G401.6 (cell line): ENCODE measurements around the gene THUMPD3.
A peak's percentile ranks its signal among the peaks of the same experiment; 100 is the strongest.

Experiments used
- FAIRE-seq: peaks from 2 replicates; lab custom pipeline; 2012; peaks lifted over from hg19 to GRCh38; lab: Jason Lieb, UNC

The THUMPD3 gene

DNA sequence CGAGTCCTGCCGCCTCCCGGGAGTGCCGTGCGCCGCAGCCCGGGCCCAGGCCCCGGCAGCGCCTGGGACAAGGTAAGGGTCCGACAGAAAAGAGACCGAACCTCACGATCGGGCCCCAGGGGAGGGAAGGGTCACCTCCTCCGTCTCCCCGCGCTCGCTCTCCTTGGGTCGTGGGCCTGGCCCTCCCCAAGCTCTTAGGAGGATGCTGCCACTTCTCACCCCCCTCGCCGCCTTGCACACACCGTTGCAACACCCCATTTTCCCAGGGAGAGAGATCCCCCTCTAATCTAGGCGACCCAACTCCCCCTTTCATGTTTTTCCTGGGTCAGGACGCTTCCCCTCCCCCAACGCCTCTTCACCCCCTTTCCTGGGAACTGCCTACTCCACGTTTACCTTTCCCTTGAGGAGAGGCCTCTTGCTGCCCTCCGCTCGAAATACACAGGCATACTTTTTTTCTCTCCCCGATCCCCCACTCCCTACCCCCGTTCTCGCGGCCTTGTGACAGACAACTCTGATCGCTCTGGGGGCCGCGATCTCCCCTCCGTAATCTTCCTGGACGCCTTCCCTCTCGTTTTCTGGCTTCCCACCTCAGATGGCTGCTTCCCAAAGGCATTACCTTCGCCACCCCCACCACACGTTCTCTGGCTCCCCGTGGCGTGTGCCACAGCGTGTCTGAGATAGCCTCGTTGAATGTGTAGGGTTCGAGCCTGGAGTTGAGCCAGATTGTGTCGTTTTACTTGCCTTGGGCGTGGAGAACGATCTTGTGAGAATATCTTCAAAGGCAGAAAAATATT lies 35.2 kb downstream of the THUMPD3 start:
- FAIRE-seq, result no peak

- FAIRE-seq, result no peak
Measured at GRCh38 chr3:9398700-9399336, 36.0 kb downstream of the THUMPD3 start.

- no peak for FAIRE-seq
Measured at GRCh38 chr3:9399337-9399703, 36.5 kb downstream of the THUMPD3 start.

GRCh38 chr3:9399746-9400145 lies 36.9 kb downstream of the THUMPD3 start:
- no peak for FAIRE-seq

DNA sequence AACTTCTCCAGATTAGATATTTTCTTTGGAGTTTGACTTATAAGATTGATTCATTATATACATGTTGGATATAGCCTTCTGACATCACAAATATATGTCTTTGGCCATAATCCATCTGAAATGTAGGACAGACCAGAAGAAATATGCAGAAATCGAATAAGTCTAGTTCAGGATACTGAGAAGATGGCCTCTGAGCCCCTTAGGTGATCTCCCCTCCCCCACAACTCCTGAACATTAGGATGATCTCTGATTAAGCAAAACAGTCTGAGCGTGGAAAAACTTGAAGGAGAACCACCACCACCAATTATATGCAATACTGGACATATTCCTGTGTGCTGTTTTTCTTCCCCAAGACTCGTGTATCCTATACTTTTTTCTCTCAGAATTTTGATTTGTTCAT lies 37.8 kb downstream of the THUMPD3 start:
- FAIRE-seq, result no peak

GRCh38 chr3:9401986-9402385 lies 39.1 kb downstream of the THUMPD3 start:
- no peak for FAIRE-seq

GRCh38 chr3:9402410-9403228 lies 39.8 kb downstream of the THUMPD3 start:
- FAIRE-seq, result peak; percentile 34

DNA sequence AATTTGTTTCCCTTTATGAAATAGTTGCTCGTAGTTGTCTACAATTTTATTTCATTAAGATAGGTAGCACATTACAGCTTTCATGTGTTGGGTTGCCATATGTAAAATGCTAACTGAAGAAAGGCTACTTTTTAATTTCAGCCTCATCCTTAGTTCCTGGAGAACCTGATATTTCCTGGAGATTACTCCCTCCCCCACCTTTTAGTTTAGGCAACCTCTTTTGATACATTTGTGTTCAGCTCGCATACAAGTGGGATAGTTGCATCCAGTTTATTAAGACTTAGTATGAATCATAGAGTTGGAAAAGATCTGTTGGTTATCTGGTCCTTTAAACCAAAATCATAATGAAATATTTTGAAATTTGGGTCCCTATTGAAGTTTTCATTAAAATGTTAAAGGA lies 40.6 kb downstream of the THUMPD3 start:
- no peak for FAIRE-seq

DNA sequence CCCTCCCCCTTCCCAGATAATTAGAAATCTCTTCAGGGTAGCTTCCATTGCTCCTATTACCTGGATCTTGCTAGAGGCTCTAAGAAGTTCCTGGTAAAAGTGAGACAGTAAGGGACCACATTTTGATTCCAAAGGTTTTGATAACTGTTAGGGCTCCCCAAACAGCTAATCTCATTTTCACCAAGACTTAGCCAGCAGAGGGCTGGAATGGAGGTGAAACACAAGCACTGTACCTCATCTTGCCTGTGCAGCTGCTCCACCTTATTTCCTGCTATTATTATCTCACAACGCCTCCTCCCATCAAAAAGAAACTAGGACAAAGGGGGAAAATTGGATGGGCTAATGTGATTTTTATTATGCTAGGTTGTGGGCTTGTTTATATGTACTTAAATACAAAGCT lies 41.8 kb downstream of the THUMPD3 start:
- FAIRE-seq, result no peak

DNA sequence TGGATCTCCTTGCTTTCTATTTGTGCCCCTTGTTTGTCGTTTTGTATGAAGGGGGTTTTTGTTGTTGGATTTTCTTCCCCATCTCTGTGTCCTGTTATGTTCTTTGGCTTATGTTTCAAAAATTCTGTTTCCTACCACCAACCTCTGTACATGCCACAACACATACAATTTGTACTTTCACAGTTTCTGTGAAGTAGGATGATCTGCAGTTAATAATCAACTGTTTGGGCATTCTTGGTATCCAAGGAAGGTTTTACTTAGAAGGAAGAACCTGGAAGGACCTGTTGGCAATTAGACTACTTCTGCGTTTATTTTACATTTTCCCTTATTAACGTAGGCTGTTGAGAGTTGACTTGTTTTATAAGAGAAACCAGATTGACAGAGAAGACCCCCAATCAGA lies 42.9 kb downstream of the THUMPD3 start:
- no peak for FAIRE-seq

DNA sequence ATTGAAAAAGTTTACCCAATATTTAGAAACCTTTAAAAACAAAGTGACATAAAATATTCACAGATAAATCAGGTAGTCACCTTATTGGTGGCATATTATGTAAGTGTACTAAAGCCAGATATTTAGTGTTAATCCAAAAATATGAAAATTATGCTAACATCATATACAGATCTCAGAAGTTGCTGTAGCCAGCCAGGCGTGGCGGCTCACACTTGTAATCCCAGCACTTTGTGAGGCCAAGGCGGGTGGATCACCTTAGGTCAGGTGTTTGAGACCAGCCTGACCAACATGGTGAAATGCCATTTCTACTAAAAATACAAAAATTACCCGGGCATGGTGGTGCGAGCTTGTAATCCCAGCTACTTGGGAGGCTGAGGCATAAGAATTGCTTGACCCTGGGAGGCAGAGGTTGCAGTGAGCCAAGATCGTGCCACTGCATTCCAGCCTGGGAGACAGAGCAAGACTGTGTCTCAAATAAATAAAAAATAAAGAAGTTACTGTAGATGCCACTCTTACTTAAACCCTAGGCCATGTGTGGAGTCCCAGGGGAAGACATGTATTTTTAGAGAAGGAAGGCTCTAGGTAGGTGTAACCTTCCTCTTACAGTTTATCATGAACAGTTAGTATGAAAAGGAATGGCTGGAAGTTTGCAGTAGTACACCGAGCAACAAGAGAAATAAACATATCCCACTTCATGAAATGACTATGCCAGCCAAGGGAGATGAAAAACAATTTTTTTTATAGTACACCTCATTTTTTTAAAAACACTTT lies 44.2 kb downstream of the THUMPD3 start:
- FAIRE-seq, result no peak

- no peak for FAIRE-seq
Measured at GRCh38 chr3:9408061-9408460, 45.2 kb downstream of the THUMPD3 start.

DNA sequence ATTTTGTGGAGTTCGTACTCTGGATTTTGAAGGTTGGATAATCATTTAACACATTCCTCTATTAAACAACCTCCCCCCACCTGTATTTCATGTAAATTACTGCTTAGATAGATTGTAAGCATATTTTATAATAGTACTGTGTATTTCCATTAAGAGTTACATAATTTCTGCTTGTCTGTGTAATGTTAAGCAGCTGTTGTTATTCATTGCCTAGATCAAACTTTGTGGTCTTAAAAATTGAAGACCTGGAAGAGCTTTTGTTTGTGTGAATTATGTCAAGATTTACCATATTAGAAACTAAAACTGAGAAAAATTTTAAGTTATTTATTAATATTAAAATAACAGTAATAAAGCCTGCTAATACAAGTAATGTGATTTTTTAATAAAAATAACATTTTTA lies 45.7 kb downstream of the THUMPD3 start:
- FAIRE-seq, result peak; percentile 53

GRCh38 chr3:9409981-9410854 lies 47.4 kb downstream of the THUMPD3 start:
- no peak for FAIRE-seq

- no peak for FAIRE-seq
Measured at GRCh38 chr3:9411302-9411701, 48.4 kb downstream of the THUMPD3 start.

DNA sequence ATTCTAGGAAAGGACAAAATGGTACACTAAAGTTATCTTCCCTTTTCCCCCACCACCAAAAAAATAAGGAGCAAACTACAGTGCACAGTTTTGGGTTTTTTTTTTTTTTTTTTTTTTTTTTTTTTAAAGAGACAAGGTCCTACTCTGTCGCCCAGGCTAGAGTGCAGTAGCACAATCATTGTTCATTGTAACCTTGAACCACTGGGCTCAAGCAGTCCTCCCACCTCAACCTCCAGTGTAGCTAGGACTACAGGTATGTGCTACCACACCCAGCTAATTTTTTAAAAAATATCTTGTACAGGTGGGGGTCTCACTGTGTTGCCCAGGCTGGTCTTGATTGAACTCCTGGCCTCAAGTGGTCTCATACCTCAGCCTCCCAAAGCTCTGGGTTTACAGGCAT lies 49.4 kb downstream of the THUMPD3 start:
- FAIRE-seq, result no peak

GRCh38 chr3:9414826-9415225 lies 52.0 kb downstream of the THUMPD3 start:
- peak; percentile 13 for FAIRE-seq

- FAIRE-seq, result no peak
Measured at GRCh38 chr3:9415485-9416138, 52.8 kb downstream of the THUMPD3 start.

DNA sequence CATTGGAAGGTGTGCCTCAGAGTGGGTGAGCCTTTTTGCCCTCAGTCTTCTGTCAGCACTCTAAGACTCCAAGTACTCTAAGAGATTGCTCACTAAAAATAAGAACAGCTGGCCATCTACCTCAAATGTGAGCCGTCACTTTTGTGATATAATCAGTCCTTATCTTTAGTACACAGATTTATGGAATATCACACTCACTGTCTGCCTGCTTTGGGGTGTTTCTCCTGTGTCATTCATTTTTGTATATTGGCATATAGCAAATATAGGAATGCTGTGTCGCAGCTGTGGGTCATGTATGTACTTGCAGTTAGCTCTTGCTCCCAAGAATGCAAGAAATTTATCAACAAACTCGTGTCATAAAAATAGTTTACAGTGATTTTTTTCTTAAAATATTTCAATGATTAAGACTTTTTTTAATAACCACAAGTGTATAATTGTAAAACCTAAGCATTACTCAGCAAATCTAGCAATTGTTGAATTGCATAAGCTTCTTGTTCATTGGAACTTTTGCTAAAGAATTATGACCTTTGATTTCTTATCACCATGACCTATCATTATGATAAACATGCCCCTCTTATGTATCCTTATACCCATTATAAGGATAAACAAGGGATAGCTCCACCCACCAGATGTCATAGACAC lies 53.4 kb downstream of the THUMPD3 start:
- FAIRE-seq, result no peak

GRCh38 chr3:9420850-9421549 lies 58.1 kb downstream of the THUMPD3 start:
- no peak for FAIRE-seq
